Testis (tissue), 2 donors: ENCODE data around the gene WDR88.

Experiments
- CTCF ChIP-seq, 3 experiments: fragments of 450-650 bp in 2 of 3; fragments of 200-600 bp in 1 of 3; sonication (generic) in 1 of 3; IDR thresholded peaks; one replicate each; pipeline ENCODE4 v1.5.1; 2016 to 2019; ENCODE audit warnings: antibody characterized with exemption in 3 of 3, mild to moderate bottlenecking in 2 of 3, moderate library complexity in 1 of 3
- POLR2A ChIP-seq: fragments of 450-650 bp; IDR thresholded peaks from one replicate; pipeline ENCODE4 v1.6.1; 2017; ENCODE audit warnings: antibody characterized with exemption, mild to moderate bottlenecking, moderate library complexity

DNA sequence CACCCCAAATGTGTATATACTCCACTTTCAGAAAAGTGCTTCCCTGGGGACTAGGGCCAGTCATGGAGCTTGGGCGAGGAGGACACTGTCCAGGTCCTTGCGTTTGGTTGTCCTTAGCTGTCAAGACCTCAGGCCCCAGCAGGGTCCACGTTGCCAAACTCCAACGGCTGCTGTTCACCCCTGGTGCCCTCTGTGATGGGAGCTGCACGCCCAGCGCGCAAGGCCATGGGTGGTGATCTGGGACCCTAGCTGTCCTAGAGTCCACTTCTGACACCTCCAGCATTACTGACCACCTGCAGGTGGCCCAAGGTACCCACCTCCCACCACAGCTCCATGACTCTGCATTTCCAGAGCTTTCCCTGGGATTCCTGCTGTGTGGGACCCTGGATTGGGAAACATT, 66.3 kb downstream of the WDR88 start:
- TF ChIP-seq CTCF (IDR thresholded peaks at IDR 0.05) (no peak), POLR2A (no peak)
